CD14-positive monocyte (primary cell): ENCODE data around the gene PTAFR. TPM values are rescaled to one million over a fixed set of nuclear protein-coding genes. Genes with fewer than 3 reads are reported as not detected.

Source experiments
- DNase-seq, 3 donors: peaks; one replicate each; pipeline ENCODE4 v3.0.0-alpha.2; 2011 to 2022
- H2AFZ ChIP-seq: 2 replicates; pipeline ENCODE4 v1.6.0; 2012; ENCODE audit warnings: mild to moderate bottlenecking, low read depth, low read length, inconsistent platforms; ENCODE audit not compliant: insufficient read depth, poor library complexity, severe bottlenecking
- H3K27ac ChIP-seq, 2 donors: 1 replicate in 1 of 2; 2 replicates in 1 of 2; pipeline ENCODE4 v1.5.1; 2012 to 2013; ENCODE audit warnings: low read length in 2 of 2, control low read depth in 1 of 2, inconsistent platforms in 1 of 2, low read depth in 1 of 2, mild to moderate bottlenecking in 1 of 2
- H3K27me3 ChIP-seq, 2 donors: one replicate each; pipeline versions ENCODE4 v1.6.0 to v1.6.1; 2011 to 2013; ENCODE audit warnings: low read length in 2 of 2; ENCODE audit not compliant: control insufficient read depth in 2 of 2, insufficient read depth in 2 of 2
- H3K36me3 ChIP-seq, 2 donors: replicated peaks in 1 of 2; 1 replicate in 1 of 2; 2 replicates in 1 of 2; pipeline versions ENCODE4 v1.5.1 to v1.6.1; 2012 to 2013; ENCODE audit warnings: low read length in 2 of 2, control low read depth in 1 of 2, inconsistent platforms in 1 of 2, mild to moderate bottlenecking in 1 of 2; ENCODE audit not compliant: insufficient read depth in 2 of 2, control insufficient read depth in 1 of 2
- H3K4me1 ChIP-seq, 2 donors: 1 replicate in 1 of 2; 2 replicates in 1 of 2; pipeline versions ENCODE4 v1.5.1 to v1.6.1; 2012 to 2013; ENCODE audit warnings: low read length in 2 of 2, control low read depth in 1 of 2, inconsistent platforms in 1 of 2, mild to moderate bottlenecking in 1 of 2, moderate library complexity in 1 of 2; ENCODE audit not compliant: insufficient read depth in 2 of 2, control insufficient read depth in 1 of 2
- H3K4me2 ChIP-seq: replicated peaks from 2 replicates; pipeline ENCODE3; 2012; ENCODE audit warnings: low read length, moderate library complexity, mild to moderate bottlenecking; ENCODE audit not compliant: poor library complexity, severe bottlenecking; ENCODE audit errors: extremely low read depth
- H3K4me3 ChIP-seq, 3 experiments: fragments of 200-600 bp in 1 of 3; sonication (generic) in 1 of 3; replicated peaks in 1 of 3; 1 replicate in 2 of 3; 2 replicates in 1 of 3; pipeline ENCODE4 v1.5.1; 2011 to 2013; ENCODE audit warnings: low read length in 3 of 3, mild to moderate bottlenecking in 3 of 3, control low read depth in 2 of 3, low read depth in 2 of 3, inconsistent platforms in 1 of 3, moderate library complexity in 1 of 3
- H3K79me2 ChIP-seq: 2 replicates; pipeline ENCODE4 v1.6.0; 2012; ENCODE audit warnings: mild to moderate bottlenecking, control low read depth, inconsistent platforms, low read length, moderate library complexity; ENCODE audit not compliant: insufficient read depth
- H3K9ac ChIP-seq: 2 replicates; pipeline ENCODE4 v1.6.0; 2017; ENCODE audit warnings: low read length, mild to moderate bottlenecking; ENCODE audit not compliant: insufficient read depth, poor library complexity, severe bottlenecking
- H3K9me3 ChIP-seq, 2 donors: replicated peaks in 1 of 2; 1 replicate in 1 of 2; 2 replicates in 1 of 2; pipeline versions ENCODE4 v1.5.1 to v1.6.1; 2012 to 2013; ENCODE audit warnings: low read length in 2 of 2, control low read depth in 1 of 2; ENCODE audit not compliant: control insufficient read depth in 1 of 2, insufficient read depth in 1 of 2
- H4K20me1 ChIP-seq: 2 replicates; pipeline ENCODE4 v1.6.0; 2012; ENCODE audit warnings: mild to moderate bottlenecking, low read length, control low read depth, moderate library complexity; ENCODE audit not compliant: insufficient read depth
- H3K27ac Mint-ChIP-seq, 7 donors: one replicate each; pipeline ENCODE4 v1.8.0; 2020; ENCODE audit warnings: mild to moderate bottlenecking in 7 of 7, mixed read lengths in 7 of 7, moderate library complexity in 6 of 7, inconsistent platforms in 2 of 7
- H3K27me3 Mint-ChIP-seq, 3 donors: one replicate each; pipeline ENCODE4 v1.8.0; 2021 to 2022; ENCODE audit warnings: low read depth in 3 of 3, mild to moderate bottlenecking in 3 of 3, mixed read lengths in 3 of 3, moderate library complexity in 3 of 3, inconsistent platforms in 1 of 3
- H3K36me3 Mint-ChIP-seq, 2 donors: one replicate each; pipeline ENCODE4 v1.8.0; 2020; ENCODE audit warnings: mixed read lengths in 2 of 2, inconsistent platforms in 1 of 2, mild to moderate bottlenecking in 1 of 2
- H3K4me1 Mint-ChIP-seq: one replicate; pipeline ENCODE4 v1.8.0; 2020; ENCODE audit warnings: mild to moderate bottlenecking, mixed read lengths
- H3K4me3 Mint-ChIP-seq, 2 donors: one replicate each; pipeline ENCODE4 v1.8.0; 2020; ENCODE audit warnings: mild to moderate bottlenecking in 2 of 2, mixed read lengths in 2 of 2, moderate library complexity in 1 of 2
- H3K9me3 Mint-ChIP-seq, 7 donors: one replicate each; pipeline ENCODE4 v1.8.0; 2020 to 2022; ENCODE audit warnings: mixed read lengths in 7 of 7, mild to moderate bottlenecking in 6 of 7, moderate library complexity in 6 of 7, inconsistent platforms in 2 of 7
- WGBS: methylation state at CpG from one replicate; pipeline ENCODE4 v1.1.5; 2013; ENCODE audit warnings: missing lambda C conversion rate; ENCODE audit not compliant: insufficient coverage; 5-methylcytosine and 5-hydroxymethylcytosine counted together
- intact Hi-C, 2 donors: fragments of 100-400 bp; cut with micrococcal nuclease; formaldehyde crosslinking; loops; one replicate each; pipeline versions ENCODE4 v1.15.0 to v1.15.1; 2023
- polyA plus RNA-seq, 3 donors: library from polyadenylated mRNA; depleted of rRNA in 1 of 3; unstranded in 2 of 3; stranded (reverse) in 1 of 3; fragments of 300-500 nt in 2 of 3; fragments of >200 nt in 1 of 3; fragmentation: Illumina TruSeq in 2 of 3; gene quantifications; 1 replicate in 2 of 3; 2 replicates in 1 of 3; pipeline ENCODE4 v1.2.3, GENCODE V29; 2012 to 2021
- TF ChIP-seq, protein P1 (sequence below): fragments of 200-600 bp; IDR thresholded peaks from one replicate; pipeline ENCODE4 v1.8.0; 2022; ENCODE audit warnings: antibody characterized with exemption, mild to moderate bottlenecking

PTAFR gene
- polyA plus RNA-seq, 3 donors: 115 to 347 (median 331) TPM

DNA sequence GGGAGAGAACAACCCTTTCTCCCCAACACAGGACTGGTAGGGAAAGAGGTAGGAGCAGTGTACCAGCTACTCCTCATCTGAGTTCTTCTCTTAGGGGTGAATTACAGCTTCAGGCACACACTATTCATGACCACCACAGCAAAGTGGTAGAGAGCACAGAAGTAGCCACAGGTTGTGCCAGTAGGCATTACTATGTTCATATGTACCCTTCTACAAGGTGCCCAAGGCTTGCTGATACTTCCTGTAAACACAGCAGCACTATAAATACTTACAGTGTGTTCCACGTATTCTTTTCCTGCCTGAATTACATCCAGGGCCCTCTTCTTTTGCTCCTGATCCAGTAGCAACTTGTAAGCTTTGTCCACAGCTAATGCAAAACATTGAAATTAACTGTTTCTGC is 33.2 kb upstream of the PTAFR start:
- no peaks in the 10 kb centered on the region for H3K27me3 ChIP-seq
- peak overlapping the region in 4 of 7 donors; percentile 40 to 69 (median 55) for H3K27ac Mint-ChIP-seq
- WGBS: 81% methylated on average over 1 of the region's 1 CpG
- no peaks in the 10 kb centered on the region for H3K9me3 Mint-ChIP-seq
- no peak overlapping the region for H3K4me2 ChIP-seq
- no peak for DNase-seq
- H2AFZ ChIP-seq: no peak overlapping the region
- intact Hi-C loops: loop anchor here (2.0 to 5.0 kb wide), 2 partner anchors 117 to 119 kb away; no protein-coding TSS in a partner anchor
- no peak overlapping the region for H3K4me3 ChIP-seq
- no peaks in the 10 kb centered on the region for H3K4me1 Mint-ChIP-seq
- no peaks in the 10 kb centered on the region for H3K9me3 ChIP-seq
- peaks cover 7% of the 10 kb centered on the region for H4K20me1 ChIP-seq
- peaks cover 67 to 89% of the 10 kb centered on the region in 2 donors for H3K36me3 ChIP-seq
- no peak overlapping the region for H3K27ac ChIP-seq
- peaks cover 56 to 75% of the 10 kb centered on the region in 2 donors for H3K36me3 Mint-ChIP-seq
- no peak overlapping the region for H3K9ac ChIP-seq
- peaks cover 16% of the 10 kb centered on the region for H3K79me2 ChIP-seq
- no peaks in the 10 kb centered on the region for H3K4me1 ChIP-seq
- TF ChIP-seq, protein P1, sequence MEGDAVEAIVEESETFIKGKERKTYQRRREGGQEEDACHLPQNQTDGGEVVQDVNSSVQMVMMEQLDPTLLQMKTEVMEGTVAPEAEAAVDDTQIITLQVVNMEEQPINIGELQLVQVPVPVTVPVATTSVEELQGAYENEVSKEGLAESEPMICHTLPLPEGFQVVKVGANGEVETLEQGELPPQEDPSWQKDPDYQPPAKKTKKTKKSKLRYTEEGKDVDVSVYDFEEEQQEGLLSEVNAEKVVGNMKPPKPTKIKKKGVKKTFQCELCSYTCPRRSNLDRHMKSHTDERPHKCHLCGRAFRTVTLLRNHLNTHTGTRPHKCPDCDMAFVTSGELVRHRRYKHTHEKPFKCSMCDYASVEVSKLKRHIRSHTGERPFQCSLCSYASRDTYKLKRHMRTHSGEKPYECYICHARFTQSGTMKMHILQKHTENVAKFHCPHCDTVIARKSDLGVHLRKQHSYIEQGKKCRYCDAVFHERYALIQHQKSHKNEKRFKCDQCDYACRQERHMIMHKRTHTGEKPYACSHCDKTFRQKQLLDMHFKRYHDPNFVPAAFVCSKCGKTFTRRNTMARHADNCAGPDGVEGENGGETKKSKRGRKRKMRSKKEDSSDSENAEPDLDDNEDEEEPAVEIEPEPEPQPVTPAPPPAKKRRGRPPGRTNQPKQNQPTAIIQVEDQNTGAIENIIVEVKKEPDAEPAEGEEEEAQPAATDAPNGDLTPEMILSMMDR: no peak
- H3K27me3 Mint-ChIP-seq: peaks cover 0 to 1% (median 0%) of the 10 kb centered on the region in 3 donors
- no peak overlapping the region for H3K4me3 Mint-ChIP-seq

DNA sequence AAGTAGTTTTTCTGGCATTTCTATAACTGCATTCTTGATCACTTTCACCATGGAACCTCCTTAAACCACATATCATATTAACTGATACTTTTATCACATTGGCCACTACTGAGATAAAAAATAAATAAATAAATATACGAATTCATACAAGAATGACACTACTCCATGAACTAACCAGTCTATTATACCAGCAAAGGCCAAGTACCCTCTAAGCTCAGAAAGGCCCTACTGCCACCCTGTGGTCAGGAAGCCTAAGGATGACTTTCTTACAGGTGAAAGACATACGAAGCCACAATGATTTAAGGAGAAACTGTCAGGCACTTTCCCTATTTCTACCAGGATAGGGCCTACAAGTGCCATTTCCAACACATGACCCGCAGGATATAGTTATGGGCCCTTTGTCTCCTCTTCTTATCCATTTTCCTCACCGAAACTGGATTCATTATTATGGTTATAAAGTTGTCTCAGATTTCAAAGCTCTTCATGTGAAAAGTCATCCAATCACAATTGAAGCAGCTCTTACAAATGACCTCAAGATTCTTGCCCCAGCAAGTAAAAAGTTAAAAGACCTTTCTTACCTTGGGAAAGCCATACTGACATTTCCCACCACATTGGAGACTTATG is 32.4 kb upstream of the PTAFR start:
- DNase-seq: peak; percentile 59 to 74 (median 70)
- no peaks in the 10 kb centered on the region for H3K9me3 Mint-ChIP-seq
- Histone ChIP-seq H3K4me3 (no peak overlapping the region), H3K4me1 (no peaks in the 10 kb centered on the region), H3K9ac (no peak overlapping the region), H3K27me3 (no peaks in the 10 kb centered on the region), H3K9me3 (no peaks in the 10 kb centered on the region), H3K79me2 (peaks cover 16% of the 10 kb centered on the region), H3K27ac (no peak overlapping the region), H2AFZ (no peak overlapping the region), H3K36me3 (peaks cover 65 to 89% of the 10 kb centered on the region in 2 donors), H3K4me2 (no peak overlapping the region), H4K20me1 (peaks cover 7% of the 10 kb centered on the region)
- WGBS: 0% methylated on average over 1 of the region's 4 CpGs
- TF ChIP-seq, protein P1: peak; percentile 83
- H3K27me3 Mint-ChIP-seq: peaks cover 0 to 1% (median 0%) of the 10 kb centered on the region in 3 donors
- no peak overlapping the region for H3K4me3 Mint-ChIP-seq
- intact Hi-C loops: loop anchor here (2.0 to 5.0 kb wide), 2 partner anchors 117 to 118 kb away; no protein-coding TSS in a partner anchor
- no peaks in the 10 kb centered on the region for H3K4me1 Mint-ChIP-seq
- H3K27ac Mint-ChIP-seq: peak overlapping the region in 3 of 7 donors; percentile 38 to 78 (median 40)
- H3K36me3 Mint-ChIP-seq: peaks cover 60 to 78% of the 10 kb centered on the region in 2 donors
